ENCODE results near the gene ZBTB20. TPM values are rescaled to one million over a fixed set of nuclear protein-coding genes. Genes with fewer than 3 reads are reported as not detected.

Gene ZBTB20
- total RNA-seq, 3 donors from 2014 or later (not counting 1 experiment from before 2014, with no cell fraction given), result 52.7 to 58.3 (median 55.9) TPM

DNA sequence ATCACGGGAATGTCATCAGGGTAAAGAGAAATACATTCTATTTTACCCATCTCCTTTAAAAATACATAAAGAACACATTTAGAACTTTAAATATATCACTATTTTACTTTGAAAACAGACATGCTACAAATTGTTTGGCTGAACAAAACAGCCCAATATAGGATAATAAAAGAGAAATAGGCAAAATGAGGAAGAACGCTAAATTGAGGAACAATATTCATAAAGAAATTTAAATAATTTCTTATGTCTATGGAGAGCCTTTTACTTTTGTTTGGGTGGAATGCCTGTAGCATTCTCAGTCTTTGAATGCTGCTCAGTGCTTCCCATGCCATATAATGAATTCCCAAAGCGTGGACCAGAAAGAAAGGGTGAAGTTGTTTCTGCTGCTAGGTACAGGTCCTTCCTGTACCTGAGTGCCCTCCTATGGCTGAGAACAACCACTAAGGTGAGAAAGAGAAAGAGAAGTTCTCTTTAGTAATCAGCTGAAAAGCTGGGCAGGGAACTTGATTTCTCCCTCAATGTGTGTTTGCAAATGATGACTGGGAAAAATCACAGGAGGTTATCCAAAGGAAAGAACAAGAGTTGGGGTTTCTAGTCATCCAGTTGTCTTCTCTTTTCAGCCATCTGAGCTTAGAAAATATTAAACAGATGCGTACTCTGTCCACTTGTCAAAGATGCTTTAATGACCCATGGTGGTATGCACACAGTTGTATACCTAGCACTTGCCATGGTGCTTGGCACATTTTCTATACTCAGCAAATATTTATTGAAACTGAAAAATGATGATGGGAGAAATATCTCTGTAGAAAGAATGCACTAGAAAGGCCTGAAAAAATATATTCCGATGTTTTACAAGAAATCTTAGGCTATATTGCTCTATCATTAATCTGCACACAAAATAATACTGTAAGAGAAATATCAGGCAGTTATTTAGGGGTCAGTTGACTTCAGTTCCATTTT lies 448.7 kb downstream of the ZBTB20 start:
- no peaks in the 10 kb centered on the region for H3K27me3 Mint-ChIP-seq (ENCODE audit: low read depth in 2 of 2)
- peaks cover 0 to 4% of the 10 kb centered on the region in 2 donors for H3K4me1 Mint-ChIP-seq
- TF ChIP-seq, protein P1, sequence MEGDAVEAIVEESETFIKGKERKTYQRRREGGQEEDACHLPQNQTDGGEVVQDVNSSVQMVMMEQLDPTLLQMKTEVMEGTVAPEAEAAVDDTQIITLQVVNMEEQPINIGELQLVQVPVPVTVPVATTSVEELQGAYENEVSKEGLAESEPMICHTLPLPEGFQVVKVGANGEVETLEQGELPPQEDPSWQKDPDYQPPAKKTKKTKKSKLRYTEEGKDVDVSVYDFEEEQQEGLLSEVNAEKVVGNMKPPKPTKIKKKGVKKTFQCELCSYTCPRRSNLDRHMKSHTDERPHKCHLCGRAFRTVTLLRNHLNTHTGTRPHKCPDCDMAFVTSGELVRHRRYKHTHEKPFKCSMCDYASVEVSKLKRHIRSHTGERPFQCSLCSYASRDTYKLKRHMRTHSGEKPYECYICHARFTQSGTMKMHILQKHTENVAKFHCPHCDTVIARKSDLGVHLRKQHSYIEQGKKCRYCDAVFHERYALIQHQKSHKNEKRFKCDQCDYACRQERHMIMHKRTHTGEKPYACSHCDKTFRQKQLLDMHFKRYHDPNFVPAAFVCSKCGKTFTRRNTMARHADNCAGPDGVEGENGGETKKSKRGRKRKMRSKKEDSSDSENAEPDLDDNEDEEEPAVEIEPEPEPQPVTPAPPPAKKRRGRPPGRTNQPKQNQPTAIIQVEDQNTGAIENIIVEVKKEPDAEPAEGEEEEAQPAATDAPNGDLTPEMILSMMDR (IDR thresholded peaks at IDR 0.05), result no peak
- H3K9me3 Mint-ChIP-seq, result no peaks in the 10 kb centered on the region
- no peaks in the 10 kb centered on the region for H3K27me3 ChIP-seq (ENCODE audit: control insufficient read depth, insufficient read depth, low read length)
- no peaks in the 10 kb centered on the region for H3K4me1 ChIP-seq (ENCODE audit: control insufficient read depth, insufficient read depth, low read length)
- H3K36me3 ChIP-seq (ENCODE audit: control insufficient read depth, insufficient read depth, low read length), result no peaks in the 10 kb centered on the region
- no peak overlapping the region for H3K27ac ChIP-seq (ENCODE audit: low read length)
- no peak overlapping the region for H3K27ac Mint-ChIP-seq
- ATAC-seq (no peak), DNase-seq (no peak)
- H3K4me3 Mint-ChIP-seq, result no peak overlapping the region
- intact Hi-C loops (cut with micrococcal nuclease), result no loop called here
- WGBS (ENCODE audit: insufficient coverage), result 78% methylated on average over 3 of the region's 5 CpGs
- H3K9me3 ChIP-seq (ENCODE audit: control insufficient read depth, insufficient read depth, low read length), result no peaks in the 10 kb centered on the region
- no peak overlapping the region for H3K4me3 ChIP-seq (ENCODE audit: low read length)
- H3K36me3 Mint-ChIP-seq, result no peaks in the 10 kb centered on the region

DNA sequence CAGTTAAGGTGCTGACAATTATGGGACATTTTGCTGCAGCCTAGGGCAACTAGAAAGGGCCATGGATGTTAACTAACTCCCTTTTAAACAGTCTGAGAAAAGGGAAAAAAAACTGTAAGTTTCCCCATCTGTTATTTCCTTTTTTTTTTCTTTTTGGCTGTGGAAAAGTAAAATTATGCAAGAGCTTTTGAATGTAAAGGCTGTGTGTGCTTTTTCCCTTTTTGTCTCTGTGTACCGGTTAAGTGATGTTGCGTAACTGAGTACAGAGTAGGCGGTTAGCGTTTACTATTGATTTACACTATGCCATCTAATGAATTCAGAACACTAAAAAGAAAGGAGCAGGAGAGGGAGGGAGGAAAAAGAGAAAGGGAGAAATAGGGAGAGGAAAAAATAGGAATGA lies 449.7 kb downstream of the ZBTB20 start:
- DNase-seq, result no peak
- Mint-ChIP-seq H3K9me3 (no peaks in the 10 kb centered on the region), H3K27me3 (ENCODE audit: low read depth in 2 of 2) (no peaks in the 10 kb centered on the region), H3K4me1 (peaks cover 0 to 4% of the 10 kb centered on the region in 2 donors), H3K4me3 (no peak overlapping the region), H3K27ac (no peak overlapping the region), H3K36me3 (no peaks in the 10 kb centered on the region)
- ATAC-seq, result no peak
- no peak overlapping the region for H3K4me3 ChIP-seq (ENCODE audit: low read length)
- no peaks in the 10 kb centered on the region for H3K27me3 ChIP-seq (ENCODE audit: control insufficient read depth, insufficient read depth, low read length)
- TF ChIP-seq, protein P1 (IDR thresholded peaks at IDR 0.05), result no peak
- H3K27ac ChIP-seq (ENCODE audit: low read length), result no peak overlapping the region
- WGBS (ENCODE audit: insufficient coverage), result no CpG with 5 or more reads among the region's 4 CpGs
- intact Hi-C loops (cut with micrococcal nuclease), result no loop called here
- H3K4me1 ChIP-seq (ENCODE audit: control insufficient read depth, insufficient read depth, low read length), result no peaks in the 10 kb centered on the region
- H3K36me3 ChIP-seq (ENCODE audit: control insufficient read depth, insufficient read depth, low read length), result no peaks in the 10 kb centered on the region
- no peaks in the 10 kb centered on the region for H3K9me3 ChIP-seq (ENCODE audit: control insufficient read depth, insufficient read depth, low read length)

DNA sequence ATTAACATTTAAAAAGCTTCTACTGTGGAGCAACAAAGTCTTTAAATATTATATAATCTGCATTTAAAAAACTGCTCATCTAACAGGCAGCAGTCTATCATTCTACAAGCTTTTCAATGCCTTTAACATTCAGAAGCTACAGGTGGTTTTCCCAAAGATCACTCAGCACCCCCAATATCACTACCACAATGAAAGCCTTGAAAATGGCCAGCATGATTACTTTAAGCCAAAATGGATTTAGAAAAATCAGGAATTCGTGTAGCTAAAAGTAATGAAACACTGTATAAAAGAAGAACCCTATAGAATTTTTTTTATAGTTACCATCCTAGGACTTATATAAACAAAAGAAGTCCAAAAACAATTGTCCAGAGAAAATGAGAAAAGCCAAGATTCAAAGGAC lies 452.8 kb downstream of the ZBTB20 start:
- no peaks in the 10 kb centered on the region for H3K36me3 ChIP-seq (ENCODE audit: control insufficient read depth, insufficient read depth, low read length)
- H3K4me1 ChIP-seq (ENCODE audit: control insufficient read depth, insufficient read depth, low read length), result no peaks in the 10 kb centered on the region
- H3K9me3 ChIP-seq (ENCODE audit: control insufficient read depth, insufficient read depth, low read length), result no peaks in the 10 kb centered on the region
- intact Hi-C loops (cut with micrococcal nuclease), result no loop called here
- no peak overlapping the region for H3K4me3 ChIP-seq (ENCODE audit: low read length)
- no peaks in the 10 kb centered on the region for H3K36me3 Mint-ChIP-seq
- H3K27ac ChIP-seq (ENCODE audit: low read length), result no peak overlapping the region
- no peaks in the 10 kb centered on the region for H3K27me3 ChIP-seq (ENCODE audit: control insufficient read depth, insufficient read depth, low read length)
- TF ChIP-seq, protein P1 (IDR thresholded peaks at IDR 0.05), result no peak
- no peaks in the 10 kb centered on the region for H3K27me3 Mint-ChIP-seq (ENCODE audit: low read depth in 2 of 2)
- DNase-seq (no peak), ATAC-seq (no peak)
- H3K4me3 Mint-ChIP-seq, result no peak overlapping the region
- H3K9me3 Mint-ChIP-seq, result no peaks in the 10 kb centered on the region
- H3K27ac Mint-ChIP-seq, result no peak overlapping the region
- WGBS (ENCODE audit: insufficient coverage), result no CpG with 5 or more reads among the region's 1 CpG
- peaks cover 0 to 10% of the 10 kb centered on the region in 2 donors for H3K4me1 Mint-ChIP-seq
